ENCODE measurements around the gene GABRD.
"Not testable (repeated sequence)": the region's sequence is repeated elsewhere in the genome, so short reads cannot be mapped to it uniquely, and the experiment has no call there.

The GABRD gene, protein sequence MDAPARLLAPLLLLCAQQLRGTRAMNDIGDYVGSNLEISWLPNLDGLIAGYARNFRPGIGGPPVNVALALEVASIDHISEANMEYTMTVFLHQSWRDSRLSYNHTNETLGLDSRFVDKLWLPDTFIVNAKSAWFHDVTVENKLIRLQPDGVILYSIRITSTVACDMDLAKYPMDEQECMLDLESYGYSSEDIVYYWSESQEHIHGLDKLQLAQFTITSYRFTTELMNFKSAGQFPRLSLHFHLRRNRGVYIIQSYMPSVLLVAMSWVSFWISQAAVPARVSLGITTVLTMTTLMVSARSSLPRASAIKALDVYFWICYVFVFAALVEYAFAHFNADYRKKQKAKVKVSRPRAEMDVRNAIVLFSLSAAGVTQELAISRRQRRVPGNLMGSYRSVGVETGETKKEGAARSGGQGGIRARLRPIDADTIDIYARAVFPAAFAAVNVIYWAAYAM

DNA sequence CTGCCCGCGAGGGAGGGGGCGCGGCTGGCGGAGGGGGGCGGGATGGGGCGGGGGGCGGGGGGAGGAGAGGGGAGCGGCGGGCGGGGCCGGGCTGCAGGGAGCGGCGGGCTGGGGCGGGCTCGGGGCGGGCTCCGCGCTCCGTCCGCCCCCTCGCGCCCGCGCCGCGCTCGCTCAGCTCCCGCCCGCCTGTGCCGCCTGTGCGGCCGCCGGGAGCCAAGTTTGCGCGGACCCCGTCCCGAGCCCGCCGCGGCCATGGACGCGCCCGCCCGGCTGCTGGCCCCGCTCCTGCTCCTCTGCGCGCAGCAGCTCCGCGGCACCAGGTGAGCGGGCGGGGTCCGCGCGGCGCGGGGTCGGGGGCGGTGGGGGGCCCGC lies at the start of gene GABRD:
TSS of gene GABRD (plus strand) at position 174 of the 372 bp plus-strand sequence. CDS start at position 253, 79 bp downstream.
- in situ Hi-C loops (cut with MboI; ENCODE audit: low sequenced_read_pairs): no loop called here

DNA sequence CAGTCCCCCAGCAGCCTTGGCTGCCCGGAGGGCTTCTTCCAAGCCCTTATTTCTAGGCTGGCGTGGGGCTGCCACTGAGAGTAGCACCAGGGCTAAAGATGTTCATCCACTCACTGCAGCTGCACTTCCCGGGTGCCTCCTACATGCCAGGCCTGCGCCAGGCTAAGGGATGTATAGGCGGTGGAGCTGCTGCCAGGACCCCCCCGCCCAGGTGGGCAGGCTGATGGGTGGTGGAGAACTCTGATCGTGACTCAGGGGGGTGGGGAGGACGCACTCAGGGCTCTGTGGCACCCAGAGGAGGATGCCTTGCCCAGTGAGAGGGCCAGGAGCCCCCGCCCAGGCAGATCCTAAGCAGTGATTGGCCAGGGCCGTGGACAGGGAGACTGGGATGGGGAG lies 49.6 kb upstream of the GABRD start:
- in situ Hi-C loops (cut with MboI; ENCODE audit: low sequenced_read_pairs): loop anchor here (10.0 to 25.0 kb wide), 2 partner anchors 75 to 393 kb away; no protein-coding TSS in a partner anchor

DNA sequence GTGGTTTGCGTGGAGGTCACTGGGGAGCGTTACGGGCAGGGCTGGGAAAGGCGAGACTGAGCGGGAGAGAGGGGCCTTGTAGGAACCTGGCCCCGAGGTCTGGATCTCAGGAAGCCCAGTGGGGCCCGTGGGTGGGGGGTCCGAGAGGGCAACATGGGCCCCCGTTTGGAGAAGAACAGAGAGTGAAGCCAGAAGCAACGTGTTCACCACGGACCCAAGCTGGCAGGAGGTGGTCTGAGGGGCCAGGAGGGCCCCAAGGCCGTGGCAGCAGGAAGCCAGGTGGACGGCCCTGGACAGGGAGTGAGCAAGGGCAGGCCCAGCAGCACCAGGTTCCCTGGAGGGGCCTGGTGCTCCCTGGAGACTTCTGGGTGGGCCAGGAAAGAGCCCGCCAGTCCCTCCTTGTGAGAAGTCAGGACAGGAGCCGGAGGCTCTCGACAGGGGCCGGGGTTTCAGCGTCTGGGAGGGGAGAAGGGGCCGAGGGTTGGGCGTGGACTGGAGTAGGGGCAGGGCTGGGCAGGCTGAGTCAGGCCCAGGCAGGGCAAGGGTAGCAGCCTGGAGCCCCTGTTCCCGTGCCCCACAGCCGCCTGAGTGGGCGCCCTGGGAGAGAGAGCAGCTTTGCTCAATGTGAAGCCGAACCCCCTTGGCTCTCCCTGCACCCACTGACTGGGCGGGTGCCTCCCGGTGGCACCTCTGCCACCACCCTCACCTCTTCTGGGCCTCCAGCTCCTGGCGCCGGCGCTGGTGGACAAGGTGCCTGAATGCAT lies 49.0 kb upstream of the GABRD start:
- in situ Hi-C loops (cut with MboI; ENCODE audit: low sequenced_read_pairs): loop anchor here (10.0 to 25.0 kb wide), 2 partner anchors 75 to 392 kb away; no protein-coding TSS in a partner anchor

DNA sequence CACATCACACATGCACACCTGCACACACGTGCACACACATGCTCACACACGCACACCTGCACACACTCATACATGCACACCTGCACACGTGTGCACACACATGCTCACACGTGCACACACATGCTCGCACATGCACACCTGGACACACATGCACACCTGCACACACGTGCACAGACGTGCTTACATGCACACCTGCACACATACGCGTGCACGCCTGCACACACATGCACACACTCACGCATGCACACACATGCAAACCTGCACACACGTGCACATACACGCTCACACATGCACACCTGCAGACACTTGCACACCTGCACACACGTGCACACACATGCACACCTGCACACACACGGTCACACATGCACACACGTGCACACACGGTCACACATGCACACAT lies 48.1 kb upstream of the GABRD start:
- in situ Hi-C loops (cut with MboI; ENCODE audit: low sequenced_read_pairs): loop anchor here (25.0 kb wide), 1 partner anchor 391 kb away; no protein-coding TSS in a partner anchor

DNA sequence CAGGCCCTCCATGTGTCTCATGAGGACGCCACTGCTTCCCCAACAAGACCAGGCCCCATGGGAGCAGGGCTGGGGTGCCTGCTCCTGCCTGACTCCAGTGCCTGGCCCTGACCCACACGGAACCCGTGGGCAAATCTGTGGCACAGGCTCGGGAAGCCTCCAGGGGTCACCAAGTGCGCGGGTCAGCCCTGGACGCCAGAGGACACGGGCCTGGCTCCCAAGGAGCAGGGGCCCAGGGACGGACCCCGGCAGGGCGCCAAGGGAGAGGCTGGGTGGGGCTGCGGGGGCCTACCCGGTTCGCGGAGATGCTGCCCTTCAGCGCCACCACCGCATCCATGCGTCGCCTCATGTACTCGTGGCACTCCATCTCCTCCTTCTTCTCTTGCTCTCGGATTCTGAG lies 47.5 kb upstream of the GABRD start:
- in situ Hi-C loops (cut with MboI; ENCODE audit: low sequenced_read_pairs): loop anchor here (25.0 kb wide), 1 partner anchor 391 kb away; no protein-coding TSS in a partner anchor

DNA sequence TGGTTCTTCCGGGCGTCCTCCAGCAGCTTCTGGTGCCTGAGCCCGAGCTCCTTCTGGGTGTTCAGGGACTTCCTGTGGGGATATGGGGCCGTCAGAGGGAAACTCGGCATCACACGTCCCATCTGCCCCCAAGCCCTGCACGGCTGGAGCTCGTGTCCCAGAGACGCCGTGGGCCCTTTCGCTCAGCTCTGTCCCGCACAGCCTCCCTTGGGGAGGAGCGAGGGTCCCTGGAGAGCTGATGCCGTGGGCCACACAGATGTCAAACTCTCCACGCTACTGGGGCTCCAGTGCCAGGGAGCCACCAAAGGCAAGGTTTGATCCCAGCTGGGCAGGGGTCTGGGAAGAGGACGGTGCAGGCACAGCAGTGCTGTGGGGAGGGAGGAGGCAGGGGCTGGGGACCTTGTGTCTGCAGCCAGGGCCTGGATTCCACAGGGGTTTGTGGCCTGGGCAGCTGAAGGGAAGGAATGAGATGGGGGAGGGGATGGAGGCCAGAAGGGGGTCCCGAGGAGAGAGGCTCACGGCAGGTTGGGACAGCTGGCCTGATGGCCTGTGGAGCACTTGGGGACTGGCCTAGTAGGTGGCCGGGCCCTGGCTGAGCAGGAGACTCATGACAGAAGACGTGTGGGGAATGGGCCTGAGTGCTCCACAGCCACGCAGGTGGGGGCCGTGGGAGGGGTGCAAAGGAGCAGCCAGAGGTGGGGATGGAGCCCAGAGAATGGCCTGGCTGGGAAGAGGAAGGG lies 46.0 kb upstream of the GABRD start:
- in situ Hi-C loops (cut with MboI; ENCODE audit: low sequenced_read_pairs): loop anchor here (25.0 kb wide), 1 partner anchor 389 kb away; no protein-coding TSS in a partner anchor

DNA sequence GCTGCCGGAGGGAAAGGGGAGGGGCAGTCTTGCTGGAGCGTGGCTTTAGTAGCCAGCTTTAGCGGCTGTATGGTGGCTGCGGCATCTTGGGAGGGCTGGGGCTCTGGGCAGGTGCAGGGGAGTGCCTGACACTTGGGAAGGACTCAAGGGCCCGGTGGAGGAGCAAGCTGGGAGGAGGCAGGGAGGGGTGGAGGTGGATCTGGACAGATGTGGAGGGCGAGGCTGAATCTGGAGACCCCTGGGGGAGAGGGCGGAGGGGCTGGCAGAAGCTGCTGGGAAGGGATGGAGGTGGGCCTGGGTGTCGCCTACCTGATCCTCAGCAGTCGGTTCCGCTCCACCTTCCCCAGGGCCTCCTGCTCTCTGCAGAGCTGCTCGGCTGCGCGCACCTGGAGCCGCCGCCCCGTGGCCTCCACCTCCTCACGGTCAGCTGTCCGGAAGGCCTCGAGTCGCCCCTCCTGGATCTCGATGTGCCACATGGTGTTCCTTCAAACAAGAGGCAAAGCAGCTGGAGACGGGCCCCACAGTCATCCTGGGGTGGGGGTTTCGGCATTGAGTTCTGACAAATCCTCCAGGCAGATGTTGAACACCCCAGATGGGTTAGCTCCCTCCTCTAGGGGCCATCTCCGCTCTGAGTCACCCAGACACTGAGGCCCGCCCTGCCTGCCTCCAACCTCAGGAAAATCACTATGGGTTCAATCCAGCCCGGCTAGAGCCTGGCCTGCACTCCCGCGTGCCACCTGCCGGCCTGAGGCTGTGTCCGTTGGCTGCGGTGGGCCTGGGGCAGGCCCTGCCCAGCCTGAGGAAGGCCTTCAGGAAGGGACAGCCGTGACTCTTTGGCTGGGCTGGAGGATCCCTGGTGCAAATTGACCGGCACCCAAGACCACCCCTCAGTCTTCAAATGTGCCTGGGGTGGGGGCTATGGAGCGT lies 45.2 kb upstream of the GABRD start:
- in situ Hi-C loops (cut with MboI; ENCODE audit: low sequenced_read_pairs): loop anchor here (25.0 kb wide), 1 partner anchor 388 kb away; no protein-coding TSS in a partner anchor

DNA sequence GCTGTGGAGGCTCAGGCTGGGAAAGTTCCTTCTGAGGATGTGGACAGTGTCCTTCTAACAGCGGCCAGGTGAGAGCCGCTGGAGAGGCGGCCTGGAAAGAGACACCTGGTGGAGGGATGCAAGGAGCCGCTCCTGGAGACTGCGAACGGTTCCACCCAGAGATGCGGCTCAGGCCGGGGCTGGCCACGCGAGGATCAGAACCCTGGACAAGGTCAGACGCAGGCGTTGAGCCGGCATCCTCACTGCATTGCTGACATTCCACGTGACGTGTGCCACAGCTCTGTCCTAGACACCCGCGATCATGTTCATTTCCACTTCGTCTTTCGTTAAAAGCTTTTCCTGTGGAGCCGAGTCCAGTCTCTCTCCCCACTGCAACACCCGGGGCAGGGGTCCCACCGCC lies 44.3 kb upstream of the GABRD start:
- in situ Hi-C loops (cut with MboI; ENCODE audit: low sequenced_read_pairs): loop anchor here (25.0 kb wide), 1 partner anchor 387 kb away; no protein-coding TSS in a partner anchor

DNA sequence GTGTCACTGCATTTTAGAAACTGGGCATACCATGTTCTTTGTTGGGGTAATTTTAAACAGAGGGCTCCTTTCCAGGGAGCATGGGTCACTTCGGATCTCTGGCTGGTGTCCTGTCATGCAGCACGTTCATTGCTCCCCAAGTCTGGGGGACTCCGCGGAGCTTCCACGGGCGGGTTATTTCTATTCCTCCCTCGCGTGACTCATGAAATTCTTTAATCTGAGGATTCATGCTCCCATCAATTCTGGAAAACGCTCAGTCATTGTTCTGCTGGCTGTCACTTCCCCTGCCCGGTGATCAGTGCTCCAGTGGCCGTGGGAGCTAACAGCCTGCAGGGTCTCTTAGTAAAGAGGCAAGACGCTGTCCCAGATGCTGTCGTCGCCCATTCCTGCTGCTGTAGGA lies 43.6 kb upstream of the GABRD start:
- in situ Hi-C loops (cut with MboI; ENCODE audit: low sequenced_read_pairs): no loop called here

DNA sequence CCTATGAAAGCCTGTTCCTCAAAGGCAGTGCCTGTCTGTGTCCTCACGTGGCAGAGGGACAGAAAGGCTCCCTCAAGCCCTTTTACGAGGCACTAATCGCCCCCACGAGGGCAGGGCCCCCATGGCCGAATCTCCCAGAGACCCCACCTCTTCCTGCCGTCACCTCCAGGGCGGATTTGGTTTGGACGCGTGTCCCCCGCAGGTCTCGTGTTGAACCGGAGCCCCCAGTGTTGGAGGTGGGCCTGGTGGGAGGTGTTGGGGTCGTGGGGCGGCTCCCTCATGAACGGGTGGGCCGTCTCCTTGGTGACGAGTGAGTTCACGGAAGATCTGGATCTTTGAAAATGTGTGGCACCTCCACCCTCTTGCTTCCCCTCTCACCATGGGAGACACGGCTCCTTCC lies 43.1 kb upstream of the GABRD start:
- in situ Hi-C loops (cut with MboI; ENCODE audit: low sequenced_read_pairs): no loop called here

DNA sequence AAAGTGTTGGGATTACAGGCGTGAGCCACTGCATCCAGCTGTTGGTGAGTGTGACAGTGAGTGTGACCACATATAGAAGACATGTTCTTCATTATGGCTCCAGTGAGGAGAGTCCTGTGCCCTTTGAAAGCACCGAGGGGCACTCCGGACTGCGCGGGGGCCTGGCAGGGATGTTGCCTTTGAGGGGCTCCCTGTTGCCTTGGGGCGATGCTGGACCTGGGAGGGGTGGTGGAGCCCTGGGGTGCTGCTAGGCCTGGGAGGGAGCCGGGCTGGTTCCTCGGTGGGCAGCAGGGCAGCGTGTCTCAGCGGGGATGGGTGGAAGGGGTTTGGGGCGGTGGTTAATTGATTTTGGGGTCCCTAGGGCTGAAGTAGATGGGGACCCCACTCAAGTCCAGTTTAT lies 41.0 kb upstream of the GABRD start:
- in situ Hi-C loops (cut with MboI; ENCODE audit: low sequenced_read_pairs): no loop called here

DNA sequence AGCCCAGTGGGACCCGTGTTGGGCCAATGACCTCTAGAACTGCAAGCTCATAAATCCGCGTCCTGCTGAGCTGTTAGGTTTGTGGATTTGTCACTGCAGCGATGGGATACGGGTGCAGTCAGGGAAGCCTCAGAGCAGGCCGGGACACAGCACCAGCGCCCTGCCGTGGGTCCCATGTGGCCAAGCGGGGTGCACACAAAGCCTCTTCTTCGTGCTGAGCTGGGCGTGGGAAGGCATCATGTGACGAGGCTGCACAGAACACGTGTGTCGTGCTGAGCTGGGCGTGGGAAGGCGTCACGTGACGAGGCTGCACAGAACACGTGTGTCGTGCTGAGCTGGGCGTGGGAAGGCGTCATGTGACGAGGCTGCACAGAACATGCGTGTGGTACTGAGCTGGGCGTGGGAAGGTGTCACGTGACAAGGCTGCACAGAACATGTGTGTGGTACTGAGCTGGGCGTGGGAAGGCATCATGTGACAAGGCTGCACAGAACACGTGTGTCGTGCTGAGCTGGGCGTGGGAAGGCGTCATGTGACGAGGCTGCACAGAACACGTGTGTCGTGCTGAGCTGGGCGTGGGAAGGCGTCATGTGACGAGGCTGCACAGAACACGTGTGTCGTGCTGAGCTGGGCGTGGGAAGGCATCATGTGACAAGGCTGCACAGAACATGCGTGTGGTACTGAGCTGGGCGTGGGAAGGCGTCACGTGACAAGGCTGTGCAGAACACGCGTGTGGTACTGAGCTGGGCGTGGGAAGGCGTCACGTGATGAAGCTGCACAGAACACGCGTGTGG lies 40.3 kb upstream of the GABRD start:
- in situ Hi-C loops (cut with MboI; ENCODE audit: low sequenced_read_pairs): not testable (repeated sequence)

DNA sequence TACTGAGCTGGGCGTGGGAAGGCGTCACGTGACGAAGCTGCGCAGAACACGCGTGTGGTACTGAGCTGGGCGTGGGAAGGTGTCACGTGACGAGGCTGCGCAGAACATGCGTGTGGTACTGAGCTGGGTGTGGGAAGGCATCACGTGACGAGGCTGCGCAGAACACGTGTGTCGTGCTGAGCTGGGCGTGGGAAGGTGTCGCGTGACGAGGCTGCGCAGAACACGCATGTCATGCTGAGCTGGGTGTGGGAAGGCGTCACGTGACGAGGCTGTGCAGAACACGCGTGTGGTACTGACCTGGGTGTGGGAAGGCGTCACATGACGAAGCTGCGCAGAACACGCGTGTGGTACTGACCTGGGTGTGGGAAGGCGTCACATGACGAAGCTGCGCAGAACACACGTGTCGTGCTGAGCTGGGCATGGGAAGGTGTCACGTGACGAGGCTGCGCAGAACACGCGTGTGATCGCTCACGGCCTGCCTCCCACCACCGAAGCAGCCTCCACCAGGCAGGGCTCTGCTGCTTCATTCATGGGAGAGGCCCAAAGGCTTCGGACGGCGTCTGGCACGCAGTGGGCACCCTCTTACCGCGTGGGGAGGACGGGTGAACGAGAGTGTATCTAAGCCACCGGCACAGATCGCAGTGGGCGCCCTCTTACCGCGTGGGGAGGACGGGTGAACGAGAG lies 39.5 kb upstream of the GABRD start:
- in situ Hi-C loops (cut with MboI; ENCODE audit: low sequenced_read_pairs): no loop called here

DNA sequence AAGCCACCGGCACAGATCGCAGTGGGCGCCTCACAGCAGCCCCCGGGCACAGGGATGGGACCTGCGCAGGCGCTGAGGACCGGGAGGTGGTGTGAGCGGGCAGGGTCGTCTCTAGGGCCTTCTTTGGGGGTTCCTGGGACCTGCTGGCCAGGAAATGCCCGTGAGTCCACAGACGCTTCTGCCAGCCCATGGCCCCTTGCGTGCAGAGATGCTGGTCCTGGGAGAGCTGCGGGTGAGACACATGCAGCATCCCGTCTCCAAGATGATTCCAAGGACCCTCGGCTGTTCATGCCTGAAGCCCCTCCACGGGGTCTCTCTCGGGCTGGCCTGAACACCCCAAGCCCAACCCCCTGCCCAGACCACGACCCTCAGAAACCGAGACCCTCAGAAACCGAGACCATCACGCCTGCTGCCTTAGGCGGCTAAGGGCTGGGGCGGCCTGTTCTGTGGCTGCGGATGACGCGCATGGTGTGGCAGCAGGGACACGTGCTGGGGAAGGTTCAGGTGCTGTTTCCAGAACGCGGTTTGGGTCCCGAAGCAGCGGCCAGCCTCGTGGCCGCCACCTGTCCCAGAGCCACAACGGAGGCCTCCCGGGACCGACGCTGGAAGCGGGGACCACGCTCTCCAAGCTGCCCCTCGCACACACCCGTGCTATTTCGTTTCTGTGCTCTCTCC lies 38.5 kb upstream of the GABRD start:
- in situ Hi-C loops (cut with MboI; ENCODE audit: low sequenced_read_pairs): no loop called here

DNA sequence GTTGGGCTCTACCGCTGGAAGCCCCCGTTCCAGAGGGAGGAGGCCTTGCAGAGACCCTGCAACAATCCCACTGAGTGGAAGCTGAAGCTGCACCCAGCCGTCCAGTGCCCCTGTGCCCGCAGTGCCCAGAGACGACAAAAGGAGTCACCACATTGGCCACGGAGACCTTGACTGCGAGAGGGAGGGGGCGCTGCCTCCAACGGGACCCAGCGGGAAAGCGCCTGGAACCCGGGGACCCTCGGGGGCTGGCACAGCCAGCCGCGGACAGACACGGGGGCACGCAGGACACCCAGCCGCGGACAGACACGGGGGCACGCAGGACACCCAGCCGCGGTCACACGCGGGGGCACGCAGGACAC lies 38.0 kb upstream of the GABRD start:
- in situ Hi-C loops (cut with MboI; ENCODE audit: low sequenced_read_pairs): no loop called here

DNA sequence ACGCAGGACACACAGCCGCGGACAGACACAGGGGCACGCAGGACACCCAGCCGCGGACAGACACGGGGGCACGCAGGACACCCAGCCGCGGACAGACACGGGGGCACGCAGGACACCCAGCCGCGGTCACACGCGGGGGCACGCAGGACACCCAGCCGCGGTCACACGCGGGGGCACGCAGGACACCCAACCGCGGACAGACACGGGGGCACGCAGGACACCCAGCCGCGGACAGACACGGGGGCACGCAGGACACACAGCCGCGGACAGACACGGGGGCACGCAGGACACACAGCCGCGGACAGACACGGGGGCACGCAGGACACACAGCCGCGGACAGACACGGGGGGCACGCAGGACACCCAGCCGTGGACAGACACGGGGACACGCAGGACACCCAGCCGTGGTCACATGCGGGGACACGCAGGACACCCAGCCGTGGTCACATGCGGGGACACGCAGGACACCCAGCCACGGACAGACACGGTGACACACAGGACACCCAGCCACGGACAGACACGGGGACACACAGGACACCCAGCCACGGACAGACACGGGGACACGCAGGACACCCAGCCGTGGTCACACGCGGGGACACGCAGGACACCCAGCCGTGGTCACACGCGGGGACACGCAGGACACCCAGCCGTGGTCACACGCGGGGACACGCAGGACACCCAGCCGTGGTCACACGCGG lies 37.4 kb upstream of the GABRD start:
- in situ Hi-C loops (cut with MboI; ENCODE audit: low sequenced_read_pairs): not testable (repeated sequence)
